Spleen (tissue), 11 donors: ENCODE results near the gene SRD5A1. TPM values are rescaled to one million over a fixed set of nuclear protein-coding genes. Genes with fewer than 3 reads are reported as not detected.

Experiments
- DNase-seq: peaks from one replicate; pipeline ENCODE4 v3.0.0-alpha.2; 2020
- H3K27ac ChIP-seq, 8 donors: fragments of 200-600 bp; sonication (generic) in 7 of 8; 1 replicate in 4 of 8; 2 replicates in 4 of 8; pipeline versions ENCODE4 v1.5.0 to v1.8.0; 2016 to 2021; ENCODE audit warnings: inconsistent platforms in 4 of 8, mild to moderate bottlenecking in 4 of 8, moderate library complexity in 1 of 8
- H3K27me3 ChIP-seq, 7 donors: fragments of 200-600 bp; sonication (generic) in 6 of 7; replicated peaks in 1 of 7; 1 replicate in 4 of 7; 2 replicates in 3 of 7; pipeline versions ENCODE4 v1.5.0 to v1.8.0; 2016 to 2021; ENCODE audit warnings: inconsistent platforms in 3 of 7, mild to moderate bottlenecking in 1 of 7
- H3K36me3 ChIP-seq, 6 donors: fragments of 200-600 bp; sonication (generic) in 5 of 6; 1 replicate in 4 of 6; 2 replicates in 2 of 6; pipeline versions ENCODE4 v1.5.0 to v1.8.0; 2016 to 2021; ENCODE audit warnings: inconsistent platforms in 2 of 6
- H3K4me1 ChIP-seq, 6 donors: fragments of 200-600 bp; sonication (generic) in 5 of 6; 1 replicate in 3 of 6; 2 replicates in 3 of 6; pipeline versions ENCODE4 v1.5.0 to v1.8.0; 2016 to 2021; ENCODE audit warnings: inconsistent platforms in 3 of 6
- H3K4me3 ChIP-seq, 8 donors: fragments of 200-600 bp; sonication (generic) in 7 of 8; 1 replicate in 4 of 8; 2 replicates in 4 of 8; pipeline versions ENCODE4 v1.5.0 to v1.8.0; 2016 to 2021; ENCODE audit warnings: inconsistent platforms in 4 of 8, mild to moderate bottlenecking in 4 of 8, moderate library complexity in 2 of 8
- H3K9me3 ChIP-seq, 8 donors: fragments of 200-600 bp; sonication (generic) in 7 of 8; 1 replicate in 4 of 8; 2 replicates in 4 of 8; pipeline versions ENCODE4 v1.5.0 to v1.8.0; 2016 to 2021; ENCODE audit warnings: inconsistent platforms in 4 of 8
- CTCF ChIP-seq, 11 experiments: fragments of 200-600 bp in 7 of 11; fragments of 450-650 bp in 4 of 11; sonication (generic) in 4 of 11; IDR thresholded peaks in 8 of 11; conservative IDR thresholded peaks in 3 of 11; 1 replicate in 7 of 11; 2 replicates in 4 of 11; pipeline versions ENCODE4 v1.4.0 to v1.8.0; 2016 to 2021; ENCODE audit warnings: antibody characterized with exemption in 11 of 11, inconsistent platforms in 4 of 11, mild to moderate bottlenecking in 1 of 11
- POLR2A ChIP-seq, 3 donors: fragments of 450-650 bp; IDR thresholded peaks; one replicate each; pipeline ENCODE4 v1.5.1; 2017; ENCODE audit warnings: antibody characterized with exemption in 3 of 3, mild to moderate bottlenecking in 1 of 3
- POLR2AphosphoS5 ChIP-seq, 3 donors: sonication (generic); formaldehyde crosslinking; IDR thresholded peaks; one replicate each; pipeline ENCODE4 v1.5.1; 2017; ENCODE audit warnings: antibody characterized with exemption in 3 of 3
- WGBS, 5 donors: extraction: QIAGEN DNeasy Blood & Tissue Kit in 3 of 5; methylation state at CpG; one replicate each; pipeline versions ENCODE4 v1.1.5 to v1.1.7; 2013 to 2018; 5-methylcytosine and 5-hydroxymethylcytosine counted together
- intact Hi-C: fragments of 100-400 bp; cut with DNase I; formaldehyde crosslinking; loops from one replicate; pipeline ENCODE4 v1.15.0; 2023; ENCODE audit warnings: low total_unique reads
- polyA plus RNA-seq, 3 donors: library from polyadenylated mRNA; stranded (reverse); fragments of 200-250 nt; gene quantifications; one replicate each; pipeline ENCODE4 v1.2.1, GENCODE V29; 2013
- total RNA-seq, 7 donors: library from RNA; depleted of rRNA in 3 of 7; stranded (reverse); fragments of >200 nt in 3 of 7; fragmentation: NEBNext Ultra II Directional in 4 of 7; extraction: Animal tissue kit (Norgen Biotek cat#: 25700) in 4 of 7; gene quantifications; one replicate each; pipeline versions ENCODE4 v1.1.0 to v1.2.1, GENCODE V29; 2016 to 2021
- donor health status: healthy with polysubstance abuse.
- donor health status: DM: no; HTN: no; CAD: no; lungs with moderate emphysema.
- donor health status: DM: no; HTN: no; CAD: no.
- donor health status: Bipolar disorder and iron deficiency.
- donor health status: healthy.
- donor health status: DM: no; HTN: no; CAD: no.
- donor health status: DM: yes; HTN: yes; CAD: no.

The SRD5A1 gene
- total and polyA plus RNA-seq, 10 donors = 2.5 to 9.3 (median 5.7) TPM

- intact Hi-C loops = no loop called here
- no peak for TF ChIP-seq POLR2A (IDR thresholded peaks at IDR 0.05)
- no peak for TF ChIP-seq CTCF (IDR thresholded peaks at IDR 0.05 in 8 of 11, conservative IDR thresholded peaks at IDR 0.05 in 3 of 11)
- TF ChIP-seq POLR2AphosphoS5 (IDR thresholded peaks at IDR 0.05) = no peak
- 2 to 8% (median 4%) methylated on average over 22 of the region's 22 CpGs for WGBS, 5 donors
- no peak overlapping the region for H3K27ac ChIP-seq
- H3K4me3 ChIP-seq = peak overlapping the region in 4 of 8 donors; percentile 1 to 51 (median 16)
- no peak for DNase-seq
- no peaks in the 10 kb centered on the region for H3K9me3 ChIP-seq
- peaks cover 0 to 62% (median 0%) of the 10 kb centered on the region in 7 donors for H3K27me3 ChIP-seq
- peaks cover 0 to 7% (median 0%) of the 10 kb centered on the region in 6 donors for H3K4me1 ChIP-seq
- H3K36me3 ChIP-seq = no peaks in the 10 kb centered on the region
These were observed 53.7 kb downstream of the SRD5A1 start for GRCh38 chr5:6686915-6687409.

- intact Hi-C loops = no loop called here
- peaks cover 0 to 57% (median 0%) of the 10 kb centered on the region in 7 donors for H3K27me3 ChIP-seq
- TF ChIP-seq CTCF (IDR thresholded peaks at IDR 0.05 in 8 of 11, conservative IDR thresholded peaks at IDR 0.05 in 3 of 11) (no peak), POLR2AphosphoS5 (IDR thresholded peaks at IDR 0.05) (no peak), POLR2A (IDR thresholded peaks at IDR 0.05) (no peak)
- no peak overlapping the region for H3K27ac ChIP-seq
- no peak overlapping the region for H3K4me3 ChIP-seq
- peaks cover 0 to 7% (median 0%) of the 10 kb centered on the region in 6 donors for H3K4me1 ChIP-seq
- 76 to 88% (median 85%) methylated on average over 9 of the region's 9 CpGs for WGBS, 5 donors
- DNase-seq = no peak
- H3K9me3 ChIP-seq = no peaks in the 10 kb centered on the region
- no peaks in the 10 kb centered on the region for H3K36me3 ChIP-seq
These were observed 54.3 kb downstream of the SRD5A1 start for GRCh38 chr5:6687505-6687904.

GRCh38 chr5:6692906-6693305 is 59.7 kb downstream of the SRD5A1 start:
- no peak for DNase-seq
- intact Hi-C loops = no loop called here
- Histone ChIP-seq H3K27ac (no peak overlapping the region), H3K27me3 (peaks cover 0 to 24% (median 0%) of the 10 kb centered on the region in 7 donors), H3K36me3 (no peaks in the 10 kb centered on the region), H3K4me1 (no peaks in the 10 kb centered on the region), H3K4me3 (no peak overlapping the region), H3K9me3 (peaks cover 0 to 8% (median 2%) of the 10 kb centered on the region in 8 donors)
- TF ChIP-seq POLR2A (IDR thresholded peaks at IDR 0.05) = no peak
- no peak for TF ChIP-seq POLR2AphosphoS5 (IDR thresholded peaks at IDR 0.05)
- TF ChIP-seq CTCF (IDR thresholded peaks at IDR 0.05 in 8 of 11, conservative IDR thresholded peaks at IDR 0.05 in 3 of 11) = no peak
- WGBS, 5 donors = 24 to 68% (median 64%) methylated on average over 1 of the region's 1 CpG

GRCh38 chr5:6698696-6699095 is 65.5 kb downstream of the SRD5A1 start:
- H3K4me3 ChIP-seq = no peak overlapping the region
- intact Hi-C loops = no loop called here
- H3K27ac ChIP-seq = no peak overlapping the region

More at GRCh38 chr5:6698696-6699095, 65.5 kb downstream of the SRD5A1 start:
- H3K27me3 ChIP-seq = peaks cover 0 to 33% (median 0%) of the 10 kb centered on the region in 7 donors
- H3K36me3 ChIP-seq = no peaks in the 10 kb centered on the region
- peaks cover 0 to 8% (median 2%) of the 10 kb centered on the region in 8 donors for H3K9me3 ChIP-seq
- TF ChIP-seq POLR2AphosphoS5 (IDR thresholded peaks at IDR 0.05) (no peak), CTCF (IDR thresholded peaks at IDR 0.05 in 8 of 11, conservative IDR thresholded peaks at IDR 0.05 in 3 of 11) (no peak), POLR2A (IDR thresholded peaks at IDR 0.05) (no peak)
- 64 to 86% (median 77%) methylated on average over 1 of the region's 1 CpG for WGBS, 5 donors
- DNase-seq = no peak
- H3K4me1 ChIP-seq = peaks cover 0 to 1% (median 0%) of the 10 kb centered on the region in 6 donors
